ENCODE results near the gene ETNK2.

- TF ChIP-seq CTCF (IDR thresholded peaks at IDR 0.05), result no peak
- no peak for TF ChIP-seq EZH2 (IDR thresholded peaks at IDR 0.05; ENCODE audit: borderline replicate concordance, insufficient read depth, low read depth, low read length, poor library complexity, severe bottlenecking)
Observed at GRCh38 chr1:204170494-204171155, 18.8 kb upstream of the ETNK2 start.
